NCI-H345 (cell line): ENCODE data around the gene SPRY2.
A peak's percentile ranks its signal among the peaks of the same experiment; 100 is the strongest.
"Not testable (repeated sequence)": the region's sequence is repeated elsewhere in the genome, so short reads cannot be mapped to it uniquely, and the experiment has no call there.

Experiments used
- DNase-seq: peaks from one replicate; lab custom pipeline; 2025; lab: John Stamatoyannopoulos, UW

SPRY2 gene

DNA sequence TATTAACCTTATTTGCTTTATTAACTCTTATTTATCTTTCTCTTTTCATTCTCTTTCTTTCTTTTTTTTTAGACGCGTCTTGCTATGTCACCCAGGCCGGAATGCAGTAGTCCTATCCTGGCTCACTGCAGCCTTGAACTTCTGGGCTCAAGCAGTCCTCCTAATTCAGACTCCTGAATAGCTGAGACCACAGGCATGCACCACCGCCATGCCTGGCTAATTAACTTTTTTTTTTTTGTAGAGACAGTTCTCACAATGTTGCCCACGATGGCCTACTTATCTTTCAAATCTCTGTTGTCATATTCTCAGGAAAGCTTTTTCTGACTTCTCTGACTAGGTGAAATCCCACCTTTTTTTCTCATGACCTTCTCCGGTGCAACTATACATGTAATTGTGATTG lies 7.8 kb upstream of the SPRY2 start:
- DNase-seq, result no peak

GRCh38 chr13:80348314-80348713 lies 7.4 kb upstream of the SPRY2 start:
- DNase-seq, result no peak

- DNase-seq, result no peak
Measured at GRCh38 chr13:80345771-80346510, 5.0 kb upstream of the SPRY2 start.

- not testable (repeated sequence) for DNase-seq
Measured at GRCh38 chr13:80344032-80344431, 3.1 kb upstream of the SPRY2 start.

DNA sequence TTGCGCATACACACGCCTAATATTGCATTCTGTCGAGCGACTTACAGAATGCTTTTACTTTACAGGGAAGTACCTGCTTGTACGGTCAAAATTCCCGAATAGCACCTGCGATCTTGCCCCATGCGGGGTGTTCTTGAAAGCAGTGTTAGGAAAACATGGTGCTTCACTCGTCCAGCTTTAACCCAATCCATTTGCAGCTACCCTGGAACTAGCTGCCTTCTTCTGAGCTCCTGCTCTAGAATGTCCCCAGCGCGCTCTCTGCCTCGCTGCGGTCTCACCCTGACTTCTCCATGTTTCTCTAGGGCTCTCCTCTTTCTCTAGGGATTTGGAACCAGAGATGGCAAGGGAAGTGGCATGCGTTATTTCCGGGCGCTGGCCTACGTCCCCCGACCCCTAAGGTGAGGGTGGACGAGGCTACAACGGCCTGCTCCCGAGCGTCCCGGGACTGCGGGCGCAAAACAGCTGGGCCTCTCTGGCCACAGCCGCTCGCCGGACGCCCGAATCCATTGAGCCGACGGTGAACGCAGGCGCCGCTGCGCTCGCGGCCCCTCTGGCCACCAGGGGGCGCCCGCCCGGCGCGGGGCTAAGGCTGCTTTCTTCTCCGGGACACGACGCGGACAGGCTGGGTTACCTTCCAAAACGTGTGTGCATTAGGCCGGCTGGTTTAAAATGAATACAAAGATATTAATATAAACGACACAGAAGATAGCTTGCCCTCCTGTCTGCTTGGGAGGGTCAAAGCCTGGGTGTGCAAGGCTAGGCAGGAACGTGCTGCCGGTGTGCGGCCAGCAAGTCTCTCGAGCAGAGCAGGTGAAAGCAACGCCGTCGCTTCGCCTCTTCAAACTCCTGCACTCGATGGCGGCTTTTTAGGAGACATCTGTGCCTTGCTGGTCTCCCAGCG lies 1.8 kb upstream of the SPRY2 start:
- DNase-seq, result peak; percentile 81

GRCh38 chr13:80341756-80342370 lies 937 bp upstream of the SPRY2 start:
- peak; percentile 25 for DNase-seq

DNA sequence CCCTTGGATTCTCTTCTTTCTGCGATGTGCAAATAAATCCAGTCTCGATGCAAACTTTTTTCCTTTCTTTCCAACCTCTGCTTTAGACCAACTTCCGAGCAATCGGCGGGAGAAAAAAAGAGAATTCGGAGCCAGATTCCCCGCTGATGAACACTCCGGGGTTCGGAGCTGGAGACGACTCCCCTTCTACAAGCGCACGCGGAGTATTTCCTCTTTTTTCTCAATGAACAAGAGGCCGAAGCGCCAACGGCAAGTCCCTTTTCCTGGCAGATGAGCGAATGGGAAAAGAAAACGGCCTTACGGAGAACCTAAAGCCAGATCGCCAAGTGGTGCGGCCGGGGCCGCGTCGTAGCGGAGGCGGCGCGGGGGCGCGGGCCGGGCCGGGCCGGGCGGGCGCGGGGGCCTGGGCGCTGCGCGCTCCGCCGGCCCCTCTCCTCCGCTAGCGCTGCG lies 250 bp downstream of the SPRY2 start:
- DNase-seq, result peak; percentile 71

- DNase-seq, result peak; percentile 71
Measured at GRCh38 chr13:80339912-80340650, 845 bp downstream of the SPRY2 start.

GRCh38 chr13:80339563-80339911 lies 1.4 kb downstream of the SPRY2 start:
- DNase-seq, result no peak

DNA sequence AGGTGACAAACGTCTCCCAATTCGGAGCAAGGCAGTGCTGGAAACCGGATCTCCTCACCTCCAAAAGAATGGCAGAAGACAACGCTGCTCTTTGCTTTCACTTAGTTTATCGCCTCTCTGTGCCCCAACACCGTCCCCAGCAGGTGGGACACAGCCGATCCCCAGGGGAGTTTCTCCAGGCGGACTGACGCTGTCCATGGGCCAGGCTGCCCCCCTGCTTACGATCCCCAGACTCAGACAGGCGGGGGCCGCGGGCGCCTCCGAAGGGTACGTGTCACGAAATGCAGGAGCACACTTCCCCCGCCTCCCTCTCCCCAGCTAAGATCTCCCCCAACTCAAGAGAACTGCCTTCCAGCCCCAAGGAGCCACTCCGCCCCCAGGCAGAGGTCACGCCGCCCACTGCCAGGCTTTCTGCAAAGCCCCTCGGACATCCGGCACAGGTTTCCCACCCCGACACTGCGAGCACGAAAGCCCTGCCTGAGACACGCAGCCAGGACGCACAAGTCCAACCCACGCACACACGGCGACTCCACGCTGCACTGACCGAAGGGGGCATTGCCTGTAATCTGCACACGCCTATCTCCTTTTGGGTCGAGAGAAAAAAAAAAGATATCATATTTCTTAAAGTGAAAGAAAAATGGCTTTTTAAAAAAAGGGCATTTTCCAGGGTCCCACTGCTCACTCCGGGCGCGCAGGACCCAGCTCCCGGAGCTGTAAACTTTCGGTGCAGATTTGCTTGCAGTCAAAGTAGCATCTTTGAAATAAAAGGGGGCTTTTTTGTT lies 2.0 kb downstream of the SPRY2 start:
- DNase-seq, result peak; percentile 10

DNA sequence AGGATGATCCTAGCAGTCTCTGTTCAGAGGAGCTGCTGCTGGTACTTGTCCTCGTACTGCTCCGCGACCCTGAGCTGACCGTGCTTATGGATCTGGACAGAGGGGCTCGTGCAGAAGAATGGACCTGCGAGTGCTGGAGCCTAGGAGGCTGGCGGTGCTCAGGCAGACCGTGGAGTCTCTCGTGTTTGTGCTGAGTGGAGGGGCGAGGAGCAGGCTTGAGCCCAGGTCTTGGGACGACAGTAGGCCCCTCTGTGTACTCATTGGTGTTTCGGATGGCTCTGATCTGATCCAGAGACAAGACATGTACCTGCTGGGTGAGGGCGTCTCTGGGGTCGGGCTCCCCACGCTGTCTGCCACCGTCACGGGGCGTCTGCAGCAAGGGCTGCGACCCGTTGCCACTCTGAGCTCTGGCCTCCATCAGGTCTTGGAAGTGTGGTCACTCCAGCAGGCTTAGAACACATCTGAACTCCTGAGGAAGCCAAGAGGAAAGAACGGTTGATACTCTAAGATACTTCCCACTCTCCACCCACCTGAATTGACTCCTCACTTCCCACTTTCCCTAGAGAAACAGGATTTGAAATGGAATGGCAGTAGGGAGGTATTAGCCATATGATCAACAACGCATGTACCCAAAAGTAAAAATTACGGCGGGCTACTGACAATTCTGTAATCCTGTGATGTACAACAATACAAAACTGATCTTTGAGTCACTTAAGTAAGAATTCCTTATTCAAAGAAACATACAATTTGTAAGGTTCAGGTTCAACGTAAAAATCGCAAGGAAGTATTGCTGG lies 3.4 kb downstream of the SPRY2 start:
- DNase-seq, result no peak

DNA sequence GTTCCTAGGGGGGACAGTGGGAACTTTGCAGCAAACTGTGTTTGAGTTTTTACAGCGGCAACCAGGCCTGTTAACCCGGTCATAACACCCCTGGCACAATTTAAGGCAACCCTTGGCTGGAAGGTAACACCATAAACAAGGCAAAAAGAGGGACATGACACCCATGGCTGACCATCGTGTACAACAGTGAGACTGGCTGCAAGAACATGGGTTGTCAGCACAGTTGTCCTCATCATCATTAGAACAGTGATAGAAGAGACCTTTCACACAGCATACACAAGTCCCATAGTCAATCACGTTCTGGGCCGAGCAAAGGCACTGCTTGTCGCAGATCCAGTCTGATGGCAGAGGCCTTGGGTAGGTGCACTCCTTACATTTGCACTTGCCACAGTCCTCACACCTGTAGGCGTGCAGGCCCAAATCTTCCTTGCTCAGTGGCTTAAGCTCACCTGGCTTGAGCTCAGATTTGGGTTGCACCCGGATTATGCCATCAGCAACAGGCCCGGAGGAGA lies 4.1 kb downstream of the SPRY2 start:
- DNase-seq, result no peak

GRCh38 chr13:80336370-80336769 lies 4.6 kb downstream of the SPRY2 start:
- DNase-seq, result no peak

GRCh38 chr13:80334597-80335260 lies 6.2 kb downstream of the SPRY2 start:
- DNase-seq, result no peak

DNA sequence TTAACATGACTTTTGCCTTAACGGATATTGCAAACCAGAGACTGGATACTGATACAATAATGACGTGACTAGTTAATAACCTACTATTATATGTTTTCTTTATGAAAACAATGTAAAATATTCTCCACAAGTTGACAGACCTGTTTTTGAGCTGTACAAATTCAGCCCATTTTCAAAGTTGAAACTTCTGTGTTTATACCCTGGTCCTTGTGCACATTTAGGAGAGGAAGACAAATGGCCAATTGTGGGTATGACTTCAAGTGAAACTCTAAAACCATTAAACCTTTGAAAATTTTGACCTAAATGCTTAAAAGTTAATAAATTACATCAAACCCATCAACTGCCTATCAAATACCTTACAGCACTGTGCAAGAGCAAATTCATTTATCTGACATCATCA lies 8.9 kb downstream of the SPRY2 start:
- no peak for DNase-seq

- no peak for DNase-seq
Measured at GRCh38 chr13:80329250-80329649, 11.7 kb downstream of the SPRY2 start.

GRCh38 chr13:80319004-80319403 lies 21.9 kb downstream of the SPRY2 start:
- no peak for DNase-seq

DNA sequence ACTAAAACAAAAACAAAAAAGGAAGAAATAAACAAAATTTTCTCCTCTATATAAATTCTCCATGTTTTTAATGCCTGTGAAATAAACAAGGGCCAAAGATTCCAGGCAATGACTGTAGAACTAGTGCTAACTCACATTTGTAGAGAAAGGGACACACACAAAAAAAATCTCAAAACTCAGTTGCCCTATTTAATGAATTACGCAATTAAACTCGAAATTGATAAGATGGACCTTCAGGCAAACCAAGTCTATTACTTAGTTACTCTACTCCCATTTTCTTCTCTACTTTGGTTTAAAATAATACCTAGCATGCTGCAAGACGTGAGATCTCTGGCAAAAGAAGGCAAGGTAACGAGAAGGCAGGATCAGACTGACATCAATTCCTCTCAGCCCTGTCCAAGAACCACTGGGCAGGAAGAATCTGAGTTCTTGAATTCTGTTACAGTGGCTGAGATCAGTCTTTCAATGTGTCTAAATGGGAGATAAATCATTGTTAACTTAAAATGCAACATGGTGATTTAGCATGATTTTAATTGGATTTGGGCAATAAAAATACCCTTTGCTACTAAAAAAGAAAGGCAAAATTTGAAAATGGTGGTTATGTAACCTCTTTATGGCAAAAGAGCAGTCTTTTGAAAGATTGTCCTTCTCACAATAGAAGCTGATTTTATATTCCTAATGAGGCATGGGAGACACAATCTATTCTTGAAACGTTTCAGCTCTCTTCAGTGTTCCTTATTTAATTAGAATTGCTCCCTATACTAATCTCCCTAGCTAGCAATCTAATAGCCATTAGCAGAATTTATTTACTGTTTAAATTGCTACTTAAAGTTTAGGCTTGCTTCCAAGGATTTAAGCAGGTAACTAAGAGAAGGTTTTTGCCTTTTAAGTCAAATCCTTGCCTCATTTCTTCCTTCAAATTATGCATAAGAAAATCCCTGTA lies 25.9 kb downstream of the SPRY2 start:
- no peak for DNase-seq
